PFSK-1 (cell line): ENCODE data around the gene MLPH.

Experiments
- POLR2AphosphoS5 ChIP-seq: IDR thresholded peaks from 2 replicates; pipeline ENCODE4 v1.6.1; 2012; ENCODE audit warnings: low read depth, mild to moderate bottlenecking, control low read depth, low read length, moderate library complexity
- SIN3A ChIP-seq: IDR thresholded peaks from 2 replicates; pipeline ENCODE4 v1.6.1; 2012; ENCODE audit warnings: mild to moderate bottlenecking, low read length, moderate library complexity, borderline replicate concordance; ENCODE audit not compliant: insufficient read depth
- TAF1 ChIP-seq: IDR thresholded peaks from 2 replicates; pipeline ENCODE4 v1.6.1; 2012; ENCODE audit warnings: low read length, control low read depth, borderline replicate concordance; ENCODE audit not compliant: insufficient read depth

GRCh38 chr2:237536617-237537016, 49.6 kb downstream of the MLPH start:
- TF ChIP-seq POLR2AphosphoS5 (no peak), SIN3A (no peak), TAF1 (no peak)
